ENCODE results near the gene TBC1D1.

- TF ChIP-seq CTCF (IDR thresholded peaks at IDR 0.05 in 4 of 5, conservative IDR thresholded peaks at IDR 0.05 in 1 of 5) (no peak), POLR2A (IDR thresholded peaks at IDR 0.05) (no peak)
Measured at GRCh38 chr4:37862961-37863360, 27.9 kb upstream of the TBC1D1 start.
